Fibroblast of the aortic adventitia (primary cell): ENCODE measurements around the gene CEBPA. TPM values are rescaled to one million over a fixed set of nuclear protein-coding genes. Genes with fewer than 3 reads are reported as not detected.

ENCODE experiments used
- DNase-seq: peaks from one replicate; pipeline ENCODE4 v3.0.0-alpha.2; 2010; ENCODE audit warnings: low read depth
- H3K4me3 ChIP-seq: 2 replicates; pipeline ENCODE4 v1.5.1; 2011; ENCODE audit warnings: low read depth, mild to moderate bottlenecking, control low read depth, low read length, moderate library complexity
- CTCF ChIP-seq: IDR thresholded peaks from 2 replicates; pipeline ENCODE4 v1.5.1; 2011; ENCODE audit warnings: mild to moderate bottlenecking, low read length, control low read depth, inconsistent platforms; ENCODE audit not compliant: insufficient read depth
- total RNA-seq: library from RNA; depleted of rRNA; stranded (reverse); fragments of >200 nt; gene quantifications from 2 replicates; pipeline ENCODE4 v1.2.3, GENCODE V29; 2012; ENCODE audit warnings: low replicate concordance

Gene CEBPA
- total RNA-seq, 1 donor = 0.18 TPM

- no peak for DNase-seq
- H3K4me3 ChIP-seq = no peak overlapping the region
- no peak for TF ChIP-seq CTCF
These were observed 15.4 kb downstream of the CEBPA start for GRCh38 chr19:33286899-33287298.

GRCh38 chr19:33285441-33285927 lies 16.9 kb downstream of the CEBPA start:
- no peak overlapping the region for H3K4me3 ChIP-seq
- no peak for TF ChIP-seq CTCF

GRCh38 chr19:33284756-33285155 lies 17.6 kb downstream of the CEBPA start:
- no peak overlapping the region for H3K4me3 ChIP-seq
- TF ChIP-seq CTCF = no peak
- DNase-seq = no peak

More at GRCh38 chr19:33285441-33285927, 16.9 kb downstream of the CEBPA start:
- no peak for DNase-seq

- no peak for TF ChIP-seq CTCF
- H3K4me3 ChIP-seq = no peak overlapping the region
- DNase-seq = no peak
These were observed 18.1 kb downstream of the CEBPA start for GRCh38 chr19:33284146-33284643.

- no peak for DNase-seq
- no peak for TF ChIP-seq CTCF
- no peak overlapping the region for H3K4me3 ChIP-seq
These were observed 18.7 kb downstream of the CEBPA start for GRCh38 chr19:33283589-33283988.

- no peak for DNase-seq
- no peak overlapping the region for H3K4me3 ChIP-seq
- no peak for TF ChIP-seq CTCF
These were observed 20.2 kb downstream of the CEBPA start for GRCh38 chr19:33282036-33282671.
